ENCODE measurements around the gene PARD3. TPM values are rescaled to one million over a fixed set of nuclear protein-coding genes. Genes with fewer than 3 reads are reported as not detected.

Gene PARD3
- total RNA-seq, 1 experiment from 2014 or later: 46.3 TPM

DNA sequence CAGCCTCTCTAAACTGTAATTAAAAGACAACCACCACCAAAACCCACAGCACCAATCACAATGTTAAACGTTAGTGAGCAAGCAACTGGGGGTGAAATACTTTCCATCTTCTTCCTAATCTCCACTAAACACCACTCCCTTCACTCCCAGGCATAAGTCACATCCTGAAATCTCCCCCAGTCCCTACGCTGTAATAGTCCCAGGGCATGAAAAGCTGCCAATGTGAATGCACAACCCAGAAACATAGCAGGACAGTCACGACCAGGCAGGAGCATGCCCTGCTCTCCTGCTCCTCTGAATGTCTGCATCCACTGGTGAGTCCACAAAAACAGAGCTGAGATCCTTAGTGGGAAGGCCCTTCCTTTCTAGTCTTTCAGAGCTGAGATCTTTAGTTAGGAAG lies 288.9 kb downstream of the PARD3 start:
- H3K27ac ChIP-seq (ENCODE audit: low read depth, low read length): peak overlapping the region; percentile 61
- DNase-seq (ENCODE audit: low read depth, low spot score) (no peak), ATAC-seq (peak; percentile 1; the same call in 1 of the 2 replicates)
- CTCF ChIA-PET: interaction anchor here (0.9 kb wide), 1 partner anchor 104 kb away, joined by 3 read pairs; no protein-coding TSS in a partner anchor
- H3K9me2 ChIP-seq (ENCODE audit: insufficient read depth): no peaks in the 10 kb centered on the region; the same call in 1 of the 2 replicates
- H3K9me3 ChIP-seq (ENCODE audit: control insufficient read depth in 1 of 2, insufficient read depth in 1 of 2, low read depth in 1 of 2, low read length in 2 of 2): 0 out of 4 replicates have a peak, but pooled peaks cover 0 to under 1% of the 10 kb centered on the region in 2 experiments
- no TSS peak for BruUV-seq (replicated peaks)
- intact Hi-C loops (cut with micrococcal nuclease): no loop called here
- peaks cover 32 to 41% of the 10 kb centered on the region in 2 experiments for H3K4me1 ChIP-seq (ENCODE audit: control insufficient read depth in 1 of 2, insufficient read depth in 2 of 2, low read length in 2 of 2)
- TF ChIP-seq SIN3A (IDR thresholded peaks at IDR 0.05; ENCODE audit: low read depth) (no peak), EZH2 (IDR thresholded peaks at IDR 0.05) (no peak), ELF1 (IDR thresholded peaks at IDR 0.05; ENCODE audit: borderline replicate concordance, low read depth) (no peak), POLR2A (IDR thresholded peaks at IDR 0.05; ENCODE audit: borderline replicate concordance, extremely low read depth, insufficient read depth, insufficient read length) (no peak), EZH2phosphoT487 (IDR thresholded peaks at IDR 0.05; ENCODE audit: borderline replicate concordance) (no peak), ZFX (IDR thresholded peaks at IDR 0.05) (no peak), TCF7L2 (IDR thresholded peaks at IDR 0.05; ENCODE audit: borderline replicate concordance, extremely low read depth, insufficient read depth, insufficient read length) (no peak), RAD21 (IDR thresholded peaks at IDR 0.05; ENCODE audit: low read depth) (no peak), POLR2AphosphoS5 (IDR thresholded peaks at IDR 0.05; ENCODE audit: low read depth, low read length) (no peak), CEBPB (IDR thresholded peaks at IDR 0.05; ENCODE audit: low read depth) (no peak), SP1 (IDR thresholded peaks at IDR 0.05; ENCODE audit: low read depth) (no peak), YY1 (IDR thresholded peaks at IDR 0.05; ENCODE audit: extremely low read depth, insufficient replicate concordance, low read depth, low read length) (no peak), FOSL1 (IDR thresholded peaks at IDR 0.05; ENCODE audit: low read depth) (no peak), ZNF274 (IDR thresholded peaks at IDR 0.05; ENCODE audit: low read depth, low read length) (no peak), CBX3 (IDR thresholded peaks at IDR 0.05; ENCODE audit: low read depth) (no peak), EGR1 (IDR thresholded peaks at IDR 0.05; ENCODE audit: low read depth) (no peak)
- TF ChIP-seq, protein P1, sequence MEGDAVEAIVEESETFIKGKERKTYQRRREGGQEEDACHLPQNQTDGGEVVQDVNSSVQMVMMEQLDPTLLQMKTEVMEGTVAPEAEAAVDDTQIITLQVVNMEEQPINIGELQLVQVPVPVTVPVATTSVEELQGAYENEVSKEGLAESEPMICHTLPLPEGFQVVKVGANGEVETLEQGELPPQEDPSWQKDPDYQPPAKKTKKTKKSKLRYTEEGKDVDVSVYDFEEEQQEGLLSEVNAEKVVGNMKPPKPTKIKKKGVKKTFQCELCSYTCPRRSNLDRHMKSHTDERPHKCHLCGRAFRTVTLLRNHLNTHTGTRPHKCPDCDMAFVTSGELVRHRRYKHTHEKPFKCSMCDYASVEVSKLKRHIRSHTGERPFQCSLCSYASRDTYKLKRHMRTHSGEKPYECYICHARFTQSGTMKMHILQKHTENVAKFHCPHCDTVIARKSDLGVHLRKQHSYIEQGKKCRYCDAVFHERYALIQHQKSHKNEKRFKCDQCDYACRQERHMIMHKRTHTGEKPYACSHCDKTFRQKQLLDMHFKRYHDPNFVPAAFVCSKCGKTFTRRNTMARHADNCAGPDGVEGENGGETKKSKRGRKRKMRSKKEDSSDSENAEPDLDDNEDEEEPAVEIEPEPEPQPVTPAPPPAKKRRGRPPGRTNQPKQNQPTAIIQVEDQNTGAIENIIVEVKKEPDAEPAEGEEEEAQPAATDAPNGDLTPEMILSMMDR (IDR thresholded peaks at IDR 0.05 in 2 of 3, conservative IDR thresholded peaks at IDR 0.05 in 1 of 3; ENCODE audit: borderline replicate concordance in 1 of 3, insufficient read depth in 1 of 3, low read depth in 2 of 3, low read length in 2 of 3): no peak
- TF ChIP-seq, protein P2, sequence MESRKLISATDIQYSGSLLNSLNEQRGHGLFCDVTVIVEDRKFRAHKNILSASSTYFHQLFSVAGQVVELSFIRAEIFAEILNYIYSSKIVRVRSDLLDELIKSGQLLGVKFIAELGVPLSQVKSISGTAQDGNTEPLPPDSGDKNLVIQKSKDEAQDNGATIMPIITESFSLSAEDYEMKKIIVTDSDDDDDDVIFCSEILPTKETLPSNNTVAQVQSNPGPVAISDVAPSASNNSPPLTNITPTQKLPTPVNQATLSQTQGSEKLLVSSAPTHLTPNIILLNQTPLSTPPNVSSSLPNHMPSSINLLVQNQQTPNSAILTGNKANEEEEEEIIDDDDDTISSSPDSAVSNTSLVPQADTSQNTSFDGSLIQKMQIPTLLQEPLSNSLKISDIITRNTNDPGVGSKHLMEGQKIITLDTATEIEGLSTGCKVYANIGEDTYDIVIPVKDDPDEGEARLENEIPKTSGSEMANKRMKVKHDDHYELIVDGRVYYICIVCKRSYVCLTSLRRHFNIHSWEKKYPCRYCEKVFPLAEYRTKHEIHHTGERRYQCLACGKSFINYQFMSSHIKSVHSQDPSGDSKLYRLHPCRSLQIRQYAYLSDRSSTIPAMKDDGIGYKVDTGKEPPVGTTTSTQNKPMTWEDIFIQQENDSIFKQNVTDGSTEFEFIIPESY (IDR thresholded peaks at IDR 0.05; ENCODE audit: extremely low read depth, insufficient replicate concordance, low read length): no peak
- TF ChIP-seq, protein P3, sequence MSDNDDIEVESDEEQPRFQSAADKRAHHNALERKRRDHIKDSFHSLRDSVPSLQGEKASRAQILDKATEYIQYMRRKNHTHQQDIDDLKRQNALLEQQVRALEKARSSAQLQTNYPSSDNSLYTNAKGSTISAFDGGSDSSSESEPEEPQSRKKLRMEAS (IDR thresholded peaks at IDR 0.05): no peak
- H3K9ac ChIP-seq (ENCODE audit: low read length): peak overlapping the region; percentile 11
- no peaks in the 10 kb centered on the region for H4K20me1 ChIP-seq (ENCODE audit: insufficient read depth)
- H3K36me3 ChIP-seq (ENCODE audit: control insufficient read depth in 1 of 2, insufficient read depth in 2 of 2, low read length in 2 of 2): no peaks in the 10 kb centered on the region
- H2AFZ ChIP-seq (ENCODE audit: low read depth, low read length, poor library complexity, severe bottlenecking): no peak overlapping the region
- peak overlapping the region in 1 of 2 experiments; percentile 29; a peak in 2 of 4 replicates for H3K4me3 ChIP-seq (replicated peaks in 1 of 2; ENCODE audit: low read depth in 1 of 2, low read length in 2 of 2)
- H3K4me2 ChIP-seq (ENCODE audit: low read length): peak overlapping the region; percentile 72
- RAD21 ChIA-PET (ENCODE audit: low non-redundant PET in 1 of 2, low total read pairs in 2 of 2, uncharacterized antibody in 2 of 2, unreplicated experiment in 2 of 2): no interaction called here
- peaks cover 24% of the 10 kb centered on the region; the same call in 1 of the 2 replicates for H3K79me2 ChIP-seq (ENCODE audit: insufficient read depth, low read length)
- no peaks in the 10 kb centered on the region for H3K27me3 ChIP-seq (ENCODE audit: insufficient read depth, low read length)
- POLR2A ChIA-PET: interaction anchor here (1.2 kb wide), 1 partner anchor 21 kb away, joined by 3 read pairs; no protein-coding TSS in a partner anchor

All from HCT116 (cell line).